RWPE1 (cell line): Measurements from ENCODE around the gene ITGAE.

ENCODE experiments used
- CTCF ChIA-PET: fragments of 350-600 bp; sonication (Branson Sonifier 250); formaldehyde crosslinking; extraction: SDS; loops from one replicate; lab custom pipeline; 2021; lab: Yijun Ruan, JAX
- POLR2A ChIA-PET: fragments of 400-600 bp; formaldehyde crosslinking; extraction: SDS; loops from one replicate; lab custom pipeline; 2020; ENCODE audit warnings: antibody characterized with exemption; ENCODE audit not compliant: low non-redundant PET; lab: Yijun Ruan, JAX
- DNase-seq: peaks from one replicate; pipeline ENCODE4 v3.0.0; 2012; ENCODE audit warnings: low spot score
- H3K27ac ChIP-seq: fragments of 450-650 bp; 2 replicates; pipeline ENCODE4 v1.5.1; 2017
- TF ChIP-seq, protein P1 (sequence below): fragments of 450-650 bp; conservative IDR thresholded peaks from 2 replicates; pipeline ENCODE4 v1.5.1; 2017; ENCODE audit warnings: low read depth, mild to moderate bottlenecking

ITGAE gene

DNA sequence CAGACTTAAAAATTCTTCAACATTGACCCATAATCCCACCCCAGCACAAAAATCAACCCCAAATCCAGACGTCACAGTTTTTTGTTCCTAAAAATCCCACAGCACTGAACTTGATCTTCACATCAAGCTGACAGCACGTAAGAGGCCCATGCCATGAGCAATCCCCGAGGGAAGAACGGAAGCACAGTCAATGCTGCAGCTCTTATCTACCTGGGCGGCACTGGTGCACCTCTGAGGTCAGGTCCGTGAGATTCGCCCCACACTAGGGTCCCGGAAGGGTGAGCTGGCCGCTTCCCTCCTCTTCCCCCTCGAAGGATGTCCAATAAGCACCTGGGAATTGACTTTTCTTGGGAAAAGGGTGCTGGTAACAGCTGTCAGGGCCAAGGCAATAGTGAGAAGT lies 11.3 kb upstream of the ITGAE start:
- POLR2A ChIA-PET: no interaction called here
- no peak for DNase-seq
- TF ChIP-seq, protein P1, sequence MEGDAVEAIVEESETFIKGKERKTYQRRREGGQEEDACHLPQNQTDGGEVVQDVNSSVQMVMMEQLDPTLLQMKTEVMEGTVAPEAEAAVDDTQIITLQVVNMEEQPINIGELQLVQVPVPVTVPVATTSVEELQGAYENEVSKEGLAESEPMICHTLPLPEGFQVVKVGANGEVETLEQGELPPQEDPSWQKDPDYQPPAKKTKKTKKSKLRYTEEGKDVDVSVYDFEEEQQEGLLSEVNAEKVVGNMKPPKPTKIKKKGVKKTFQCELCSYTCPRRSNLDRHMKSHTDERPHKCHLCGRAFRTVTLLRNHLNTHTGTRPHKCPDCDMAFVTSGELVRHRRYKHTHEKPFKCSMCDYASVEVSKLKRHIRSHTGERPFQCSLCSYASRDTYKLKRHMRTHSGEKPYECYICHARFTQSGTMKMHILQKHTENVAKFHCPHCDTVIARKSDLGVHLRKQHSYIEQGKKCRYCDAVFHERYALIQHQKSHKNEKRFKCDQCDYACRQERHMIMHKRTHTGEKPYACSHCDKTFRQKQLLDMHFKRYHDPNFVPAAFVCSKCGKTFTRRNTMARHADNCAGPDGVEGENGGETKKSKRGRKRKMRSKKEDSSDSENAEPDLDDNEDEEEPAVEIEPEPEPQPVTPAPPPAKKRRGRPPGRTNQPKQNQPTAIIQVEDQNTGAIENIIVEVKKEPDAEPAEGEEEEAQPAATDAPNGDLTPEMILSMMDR: no peak
- H3K27ac ChIP-seq: no peak overlapping the region
- CTCF ChIA-PET: no interaction called here

DNA sequence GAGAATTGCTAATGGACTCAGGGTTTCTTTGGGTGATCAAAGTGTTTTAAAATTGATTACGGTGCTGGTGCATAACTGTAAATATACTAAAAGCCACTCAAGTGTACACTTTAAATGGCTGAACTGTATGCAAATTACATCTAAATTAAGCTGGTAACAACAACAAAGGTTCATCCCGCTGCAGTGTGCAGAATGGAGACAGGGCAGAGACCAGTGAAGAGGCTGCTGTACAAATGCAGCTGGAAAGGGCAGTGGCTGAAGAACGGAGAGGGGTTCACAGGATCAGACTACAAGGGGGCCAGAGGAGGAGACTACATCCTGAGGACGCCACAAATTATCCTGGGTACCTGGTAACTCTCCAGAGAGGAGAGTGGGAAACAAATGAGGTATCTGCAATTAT lies 9.0 kb upstream of the ITGAE start:
- TF ChIP-seq, protein P1: no peak
- no peak for DNase-seq
- ChIA-PET POLR2A (no interaction called here), CTCF (interaction anchor here (1.1 kb wide), 1 partner anchor 76 kb away, joined by 3 read pairs; no protein-coding TSS in a partner anchor)
- no peak overlapping the region for H3K27ac ChIP-seq

DNA sequence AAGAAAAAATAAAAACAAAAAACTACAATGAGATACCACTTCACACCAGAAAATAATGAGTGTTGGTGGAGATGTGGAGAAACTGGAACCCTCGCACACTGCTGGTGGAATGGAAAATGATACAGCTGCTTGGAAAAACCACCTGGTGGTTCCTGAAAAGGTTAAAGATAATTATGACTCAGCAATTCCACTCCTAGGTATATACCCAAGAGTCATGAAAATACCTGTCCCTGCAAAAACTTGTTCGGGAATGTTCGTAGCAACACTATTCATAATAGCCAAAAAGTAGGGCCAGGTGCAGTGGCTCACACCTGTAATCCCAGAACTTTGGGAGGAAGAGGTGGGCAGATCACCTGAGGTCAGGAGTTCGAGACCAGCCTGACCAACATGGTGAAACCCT lies 8.1 kb upstream of the ITGAE start:
- POLR2A ChIA-PET: no interaction called here
- H3K27ac ChIP-seq: no peak overlapping the region
- peak; percentile 42 for DNase-seq
- CTCF ChIA-PET: interaction anchor here (1.5 kb wide), 1 partner anchor 72 kb away, joined by 4 read pairs; no protein-coding TSS in a partner anchor
- TF ChIP-seq, protein P1: no peak

DNA sequence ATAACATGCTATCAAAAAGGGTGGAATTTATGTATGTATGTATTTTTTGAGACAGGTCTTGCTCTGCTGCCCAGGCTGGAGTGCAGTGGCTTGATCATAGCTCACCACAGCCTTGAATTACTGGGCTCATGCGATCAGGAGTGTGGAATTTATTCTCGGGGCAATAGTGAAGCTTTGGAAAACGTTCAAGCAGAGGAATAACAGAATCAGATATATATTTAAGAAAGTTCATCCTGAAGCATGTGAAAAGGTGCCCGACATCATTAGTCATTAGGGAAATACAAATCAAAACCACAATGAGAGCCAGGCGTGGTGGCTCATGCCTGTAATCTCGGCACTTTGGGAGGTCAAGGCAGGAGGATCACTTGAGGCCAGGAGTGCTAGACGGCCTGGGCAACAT lies 7.7 kb upstream of the ITGAE start:
- ChIA-PET POLR2A (no interaction called here), CTCF (interaction anchor here (1.5 kb wide), 1 partner anchor 71 kb away, joined by 4 read pairs; no protein-coding TSS in a partner anchor)
- DNase-seq: no peak
- TF ChIP-seq, protein P1: no peak
- H3K27ac ChIP-seq: no peak overlapping the region

DNA sequence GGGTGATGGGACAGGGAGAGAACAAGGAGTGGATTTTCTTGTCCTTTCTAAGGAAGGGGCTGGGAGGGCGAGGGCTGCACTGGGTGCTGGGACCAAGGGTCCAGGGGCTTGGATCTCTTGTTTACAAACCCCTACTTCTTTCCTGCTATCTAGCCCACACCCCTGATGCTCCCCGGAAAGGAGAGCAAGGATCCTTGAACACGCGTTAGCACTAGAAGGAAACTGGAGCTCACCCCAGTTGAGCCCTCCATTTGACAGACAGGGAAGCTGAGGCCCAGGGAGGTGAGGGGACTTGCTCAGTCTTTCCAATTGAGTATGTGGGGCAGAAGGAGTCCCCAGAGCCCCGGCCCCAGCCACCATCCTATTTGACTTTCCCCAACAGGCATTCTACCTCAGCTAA lies 4.6 kb upstream of the ITGAE start:
- CTCF ChIA-PET: no interaction called here
- TF ChIP-seq, protein P1: no peak
- no peak for DNase-seq
- POLR2A ChIA-PET: no interaction called here
- H3K27ac ChIP-seq: no peak overlapping the region

DNA sequence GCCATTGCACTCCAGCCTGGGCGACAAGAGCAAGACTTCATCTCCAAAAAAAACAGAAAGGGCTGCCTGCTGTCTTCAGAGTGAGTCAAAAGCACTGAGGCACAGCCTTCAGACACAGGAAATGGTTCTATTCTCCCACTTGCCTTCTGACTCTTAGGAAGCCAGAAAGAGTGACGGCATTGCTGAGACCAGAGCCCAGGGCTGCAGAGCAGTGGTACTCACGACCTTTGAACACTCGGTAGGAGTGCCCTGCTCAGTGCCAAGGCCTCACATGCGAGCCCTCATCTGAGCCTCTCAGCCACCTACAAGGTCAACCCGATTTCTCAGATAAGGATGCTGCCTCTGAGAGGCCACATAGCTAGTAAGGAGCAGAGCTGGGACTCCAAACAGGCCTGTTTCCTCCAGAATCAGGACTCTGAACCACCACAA lies 3.5 kb upstream of the ITGAE start:
- TF ChIP-seq, protein P1: no peak
- POLR2A ChIA-PET: no interaction called here

More for the DNA sequence above, 3.5 kb upstream of the ITGAE start:
- CTCF ChIA-PET: interaction anchor here (0.7 to 1.7 kb wide), 3 partner anchors 16 to 68 kb away, joined by 3 to 4 read pairs (median 4); no protein-coding TSS in a partner anchor
- no peak for DNase-seq
- H3K27ac ChIP-seq: no peak overlapping the region; the same call in 1 of the 2 replicates
